ENCODE data around the gene ST6GALNAC6.
"Not testable (repeated sequence)": the region's sequence is repeated elsewhere in the genome, so short reads cannot be mapped to it uniquely, and the experiment has no call there.

ST6GALNAC6 gene

DNA sequence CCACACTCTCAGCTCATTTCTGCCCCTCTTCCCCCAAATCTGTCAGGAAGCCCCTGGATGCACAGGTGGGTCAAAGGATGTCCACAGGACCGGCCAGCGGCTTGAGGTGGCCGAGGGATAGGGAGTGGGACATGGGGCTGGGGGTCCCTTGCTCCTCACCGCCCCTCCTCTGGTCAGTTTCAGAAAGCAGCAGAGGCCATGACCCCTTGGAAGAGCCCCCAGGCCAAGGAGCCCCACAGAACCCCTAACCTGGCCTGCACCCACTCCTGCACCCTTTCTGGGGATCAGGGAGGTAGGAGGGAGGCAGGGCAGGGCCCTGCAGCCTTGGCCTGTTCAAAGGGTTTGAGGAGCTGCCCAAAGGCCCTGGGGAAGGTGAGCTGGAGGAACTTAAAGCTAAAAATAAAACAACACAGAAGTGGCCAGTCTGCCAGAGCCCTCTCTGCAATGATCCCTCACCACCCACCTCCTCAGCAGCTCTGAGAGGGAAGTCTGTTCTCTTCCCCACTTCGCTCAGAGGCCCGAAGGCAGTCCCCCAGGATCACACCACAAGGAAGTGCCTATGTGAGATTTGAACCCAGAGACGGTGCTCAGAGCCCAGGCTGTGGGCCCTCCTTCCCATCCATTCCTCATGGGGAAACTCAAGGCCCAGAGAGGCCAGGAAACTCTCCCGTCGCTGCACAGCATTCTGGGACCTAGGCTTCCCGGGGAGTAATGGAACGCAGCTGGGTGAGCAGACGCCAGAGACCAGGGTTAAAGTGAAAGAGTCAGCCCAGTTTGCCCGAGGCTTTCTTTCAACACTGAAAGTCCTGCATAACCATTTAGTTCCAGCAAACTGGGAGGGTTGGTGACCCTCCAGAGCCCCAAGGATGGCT is 45.9 kb downstream of the ST6GALNAC6 start:
- DNase-seq = no peak

- DNase-seq = no peak
These were observed 46.6 kb downstream of the ST6GALNAC6 start for GRCh38 chr9:127852829-127853228.

- DNase-seq = no peak
These were observed 49.0 kb downstream of the ST6GALNAC6 start for GRCh38 chr9:127850286-127850830.

DNA sequence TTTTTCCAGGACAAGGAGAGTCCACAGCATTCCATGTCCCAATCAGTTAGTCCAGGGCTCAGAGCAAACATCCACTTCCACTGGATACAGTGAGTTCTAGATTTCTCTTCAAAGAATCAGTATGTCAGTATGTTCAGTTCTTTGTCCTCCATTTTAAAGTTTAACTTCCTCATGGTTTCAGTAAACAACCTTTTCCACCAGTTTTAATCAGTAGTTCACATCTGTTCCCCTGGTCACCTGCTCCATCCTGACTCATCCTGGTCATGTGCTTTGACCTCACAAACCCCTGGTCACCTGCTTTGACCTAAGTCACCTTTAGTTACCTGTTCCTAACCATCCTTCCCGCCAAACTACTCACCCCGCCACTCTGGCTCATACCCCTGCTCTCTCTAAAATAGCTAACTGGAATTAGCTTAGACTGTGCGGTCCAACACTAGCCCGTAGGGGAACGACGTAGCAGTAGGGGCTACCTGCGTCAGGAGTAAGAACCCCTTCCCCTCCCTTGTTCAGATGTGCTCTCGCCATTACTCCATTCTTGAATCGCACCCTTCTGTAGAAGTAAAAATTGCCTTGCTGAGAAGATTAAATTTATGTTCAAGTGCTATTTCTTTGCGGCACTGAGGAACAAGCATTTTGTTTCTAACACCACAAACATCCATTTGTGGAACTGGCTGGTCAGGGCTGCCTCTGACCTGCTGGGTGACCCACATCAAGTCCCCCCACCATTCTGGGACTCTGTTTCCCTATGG is 50.5 kb downstream of the ST6GALNAC6 start:
- DNase-seq = no peak

GRCh38 chr9:127847833-127848755 is 51.3 kb downstream of the ST6GALNAC6 start:
- no peak for DNase-seq

DNA sequence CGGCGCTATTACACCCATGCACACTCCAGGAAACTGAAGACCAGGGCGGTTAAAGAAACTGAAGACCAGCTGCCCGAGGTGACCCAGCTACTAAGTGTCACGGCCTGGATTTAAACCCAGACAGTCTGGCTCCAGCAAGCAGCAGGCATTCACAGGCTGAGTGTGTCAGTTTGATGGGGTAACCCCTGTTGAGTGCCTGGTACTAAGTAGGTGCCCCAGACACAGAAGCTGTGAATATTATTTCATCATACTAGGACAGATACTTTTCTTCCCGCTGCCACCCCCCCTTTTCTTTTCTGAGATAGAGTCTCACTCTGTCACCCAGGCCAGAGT is 52.3 kb downstream of the ST6GALNAC6 start:
- DNase-seq = no peak

GRCh38 chr9:127846443-127847177 is 52.8 kb downstream of the ST6GALNAC6 start:
- no peak for DNase-seq

GRCh38 chr9:127845619-127846018 is 53.8 kb downstream of the ST6GALNAC6 start:
- DNase-seq = not testable (repeated sequence)

DNA sequence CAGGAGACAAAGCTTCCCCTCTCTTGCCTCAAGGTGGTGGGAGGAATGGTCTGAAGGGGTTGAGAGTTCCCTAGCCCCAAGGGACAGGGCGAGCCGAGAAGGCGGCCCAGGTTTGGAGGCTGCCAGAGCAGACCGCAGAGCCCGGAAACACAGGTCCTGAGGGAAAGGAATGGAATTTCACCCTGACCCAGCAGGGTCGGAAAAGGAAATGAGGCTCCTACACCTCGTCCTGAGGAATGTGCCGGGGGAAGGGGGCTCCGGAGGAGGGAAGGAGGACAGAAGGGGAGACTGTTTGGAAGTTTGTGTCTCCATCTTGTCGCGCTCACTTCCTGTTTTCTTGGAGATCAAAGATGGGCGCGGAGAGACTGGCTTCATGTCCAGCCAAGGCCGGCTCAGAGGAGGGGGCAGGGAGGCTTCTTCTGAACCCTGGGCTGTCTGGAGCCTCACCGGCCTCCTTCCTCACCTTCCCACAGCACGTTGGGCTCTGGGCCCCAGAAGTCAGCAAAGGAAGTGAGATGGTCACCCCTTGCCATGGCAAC is 54.5 kb downstream of the ST6GALNAC6 start:
- no peak for DNase-seq

GRCh38 chr9:127841087-127841835 is 58.1 kb downstream of the ST6GALNAC6 start:
- DNase-seq = no peak

DNA sequence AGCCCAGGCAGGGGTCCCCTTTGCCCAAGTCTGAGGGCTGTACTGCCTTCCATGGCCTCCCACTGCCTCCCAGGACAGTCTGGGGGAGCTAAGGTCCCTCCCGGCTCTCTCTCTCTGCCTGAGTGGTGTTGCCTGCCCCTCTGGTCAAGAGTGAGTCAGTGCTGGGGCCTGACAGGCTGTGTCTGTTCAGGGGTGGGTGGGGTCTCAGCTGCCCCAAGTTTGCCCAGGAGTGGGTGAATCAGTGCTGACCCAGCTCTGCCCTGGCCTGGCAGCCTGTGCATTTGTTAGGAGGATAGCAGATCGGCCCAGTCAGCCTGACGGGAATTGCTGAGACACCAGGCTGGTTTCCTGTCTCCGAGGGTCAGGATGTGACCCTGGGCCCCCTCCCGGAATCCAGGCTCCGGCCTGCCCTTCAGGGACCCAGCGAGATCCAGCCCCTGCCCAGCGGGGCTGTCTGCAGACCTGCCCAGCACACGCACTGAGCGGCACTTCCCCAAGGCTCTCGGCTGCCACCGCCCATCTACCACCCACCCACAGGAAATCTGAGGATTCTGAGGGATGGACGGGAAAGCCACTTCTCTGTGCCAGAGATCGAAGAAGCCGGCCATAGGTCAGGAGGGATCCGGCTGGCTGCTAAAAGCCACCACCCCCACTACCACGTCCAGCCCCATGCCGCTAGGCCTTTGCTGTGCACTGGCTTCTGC is 60.9 kb downstream of the ST6GALNAC6 start:
- no peak for DNase-seq

DNA sequence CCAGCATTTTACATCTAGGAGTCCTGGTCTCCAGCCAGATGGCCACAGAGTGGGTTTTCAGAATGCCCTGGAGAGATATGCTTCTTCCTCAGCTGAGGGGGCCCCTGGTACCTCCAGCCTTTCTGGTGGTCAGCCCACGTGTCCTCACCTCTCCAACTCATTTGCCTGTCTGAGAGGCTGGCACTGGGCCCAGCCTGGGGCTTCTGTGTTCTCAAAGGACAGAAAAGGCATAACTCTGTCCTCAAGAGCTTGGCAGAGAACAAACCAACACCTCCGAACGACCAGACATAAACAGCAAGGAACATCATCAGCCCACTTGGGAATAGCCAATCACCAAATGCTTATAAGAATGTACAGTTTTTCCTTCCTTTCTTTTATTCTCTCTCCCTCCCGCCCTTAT is 62.1 kb downstream of the ST6GALNAC6 start:
- no peak for DNase-seq

DNA sequence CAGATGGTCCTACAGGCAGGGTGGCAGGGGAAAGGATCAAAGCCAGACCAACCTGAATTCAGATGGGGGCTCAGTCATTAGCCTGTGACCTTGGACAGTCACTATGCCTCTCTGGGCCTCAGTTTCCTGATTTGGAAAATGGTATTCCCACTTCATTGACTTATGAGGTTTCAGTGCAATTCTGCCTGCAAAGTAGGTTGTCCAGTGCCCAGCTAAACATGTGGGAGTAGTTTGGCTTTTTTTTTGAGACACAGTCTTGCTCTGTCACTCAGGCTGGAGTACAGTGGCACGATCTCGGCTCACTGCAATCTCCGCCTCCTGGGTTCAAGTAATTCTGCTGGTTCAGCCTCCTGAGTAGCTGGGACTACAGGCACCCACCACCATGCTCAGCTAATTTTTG is 62.8 kb downstream of the ST6GALNAC6 start:
- not testable (repeated sequence) for DNase-seq

- DNase-seq = no peak
These were observed 63.3 kb downstream of the ST6GALNAC6 start for GRCh38 chr9:127835991-127836516.

Data from NCI-H510A treated with DMSO at 0.1 percent for 48 hours (cell line).